Measurements from ENCODE around the gene MVD. TPM values are rescaled to one million over a fixed set of nuclear protein-coding genes. Genes with fewer than 3 reads are reported as not detected.
A peak's percentile ranks its signal among the peaks of the same experiment; 100 is the strongest.

The MVD gene
- total RNA-seq, 1 experiment from 2014 or later, result 38.4 TPM

- Histone ChIP-seq H3K27ac (no peak overlapping the region), H3K36me3 (no peaks in the 10 kb centered on the region; the same call in 1 of the 2 replicates), H3K4me3 (no peak overlapping the region), H3K27me3 (replicated peaks) (no peaks in the 10 kb centered on the region), H3K9me3 (replicated peaks) (no peaks in the 10 kb centered on the region), H3K4me1 (replicated peaks) (peaks cover 10% of the 10 kb centered on the region)
- no peak for DNase-seq (ENCODE audit: low read depth in 1 of 2, low spot score in 2 of 2)
These were observed 2.3 kb upstream of the MVD start for GRCh38 chr16:88665148-88665547.

DNA sequence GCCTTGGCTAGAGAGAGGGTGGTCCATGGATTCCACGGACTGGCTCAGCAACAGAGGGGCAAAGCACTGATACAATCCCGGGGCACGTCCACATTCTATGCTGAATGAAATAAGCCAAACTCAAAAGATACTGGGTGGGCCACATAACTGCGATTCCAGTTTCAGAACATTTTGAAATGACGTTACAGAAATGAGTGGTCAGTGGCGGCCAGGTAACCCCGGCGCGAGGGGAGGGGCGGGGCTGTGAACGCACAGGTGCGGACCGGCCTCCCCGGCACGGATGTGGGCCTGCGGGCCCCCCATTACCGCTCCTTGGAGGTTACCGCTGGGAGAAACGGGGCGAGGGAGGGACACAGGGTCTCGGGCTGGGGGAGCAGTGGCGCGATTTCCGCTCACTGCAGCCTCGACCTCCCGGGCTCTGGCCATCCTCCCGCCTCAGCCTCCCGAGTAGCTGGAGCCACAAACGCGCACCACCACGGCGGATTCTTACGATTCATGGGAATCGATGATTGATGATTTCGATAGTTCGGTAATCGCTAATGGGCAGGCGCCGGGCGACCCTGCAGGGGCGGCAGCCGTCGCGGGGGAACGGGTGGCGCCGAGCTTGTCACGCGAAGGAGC, 559 bp downstream of the MVD start:
- H3K9me3 ChIP-seq (replicated peaks), result no peaks in the 10 kb centered on the region
- H3K27ac ChIP-seq, result peak overlapping the region; percentile 39
- H3K4me1 ChIP-seq (replicated peaks), result peaks cover 10% of the 10 kb centered on the region
- no peak for DNase-seq (ENCODE audit: low read depth in 1 of 2, low spot score in 2 of 2)
- H3K4me3 ChIP-seq, result peak overlapping the region; percentile 84
- no peaks in the 10 kb centered on the region for H3K27me3 ChIP-seq (replicated peaks)
- no peaks in the 10 kb centered on the region; the same call in 1 of the 2 replicates for H3K36me3 ChIP-seq

GRCh38 chr16:88661468-88661867, 1.4 kb downstream of the MVD start:
- H3K4me3 ChIP-seq, result no peak overlapping the region
- H3K27me3 ChIP-seq (replicated peaks), result no peaks in the 10 kb centered on the region
- H3K4me1 ChIP-seq (replicated peaks), result peaks cover 10% of the 10 kb centered on the region
- H3K9me3 ChIP-seq (replicated peaks), result no peaks in the 10 kb centered on the region
- DNase-seq (ENCODE audit: low read depth in 1 of 2, low spot score in 2 of 2), result no peak
- H3K36me3 ChIP-seq, result no peaks in the 10 kb centered on the region; the same call in 1 of the 2 replicates
- H3K27ac ChIP-seq, result no peak overlapping the region

DNA sequence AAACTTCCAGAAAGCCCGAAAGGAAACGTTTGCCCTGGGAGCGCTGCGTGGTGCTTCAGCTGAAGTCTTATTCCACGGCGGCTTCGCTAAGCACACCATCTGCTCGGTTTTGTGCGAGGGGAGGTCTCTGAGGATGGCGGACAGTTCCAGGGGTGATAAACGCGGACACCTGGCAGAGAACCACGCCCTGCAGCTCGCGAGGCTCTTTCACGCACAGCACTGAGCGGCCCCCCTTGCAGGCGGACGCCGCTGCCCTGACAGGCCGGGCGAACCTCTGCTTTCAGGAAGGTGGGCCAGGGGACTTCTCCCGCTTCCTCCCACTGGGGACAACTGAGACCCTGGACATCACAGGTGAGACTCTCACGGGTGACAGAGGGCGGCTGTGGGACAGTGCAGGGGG, 3.7 kb downstream of the MVD start:
- Histone ChIP-seq H3K27me3 (replicated peaks) (no peaks in the 10 kb centered on the region), H3K9me3 (replicated peaks) (no peaks in the 10 kb centered on the region), H3K27ac (no peak overlapping the region), H3K4me3 (no peak overlapping the region), H3K36me3 (peaks cover 14% of the 10 kb centered on the region), H3K4me1 (replicated peaks) (peaks cover 10% of the 10 kb centered on the region)
- no peak for DNase-seq (ENCODE audit: low read depth in 1 of 2, low spot score in 2 of 2)

- H3K27me3 ChIP-seq (replicated peaks), result no peaks in the 10 kb centered on the region
- H3K9me3 ChIP-seq (replicated peaks), result no peaks in the 10 kb centered on the region
- no peak for DNase-seq (ENCODE audit: low read depth in 1 of 2, low spot score in 2 of 2)
- H3K4me3 ChIP-seq, result no peak overlapping the region
- H3K36me3 ChIP-seq, result peaks cover 14% of the 10 kb centered on the region
- peaks cover 6% of the 10 kb centered on the region for H3K4me1 ChIP-seq (replicated peaks)
- no peak overlapping the region for H3K27ac ChIP-seq
These were observed 4.2 kb downstream of the MVD start for GRCh38 chr16:88658714-88659113.

DNA sequence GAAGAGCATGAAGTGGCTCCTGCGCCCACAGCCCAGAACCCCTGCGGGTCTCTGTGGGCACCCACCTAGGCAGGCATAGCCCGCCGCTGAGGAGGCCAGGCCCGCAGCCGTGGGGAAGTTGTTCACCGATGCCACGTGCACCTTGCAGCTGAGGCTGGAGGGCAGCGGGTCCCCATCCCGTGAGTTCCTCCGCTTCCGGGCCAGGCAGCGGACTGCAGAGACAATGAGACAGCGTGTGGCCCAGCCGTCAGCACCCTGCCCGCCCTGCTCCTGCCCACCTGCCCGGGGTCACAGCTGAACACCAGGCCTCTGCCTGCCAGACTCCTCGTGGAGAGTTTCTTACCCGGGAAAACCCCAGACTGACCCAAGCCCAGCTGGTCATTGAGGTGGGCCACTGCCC, 5.5 kb downstream of the MVD start:
- Histone ChIP-seq H3K4me3 (no peak overlapping the region), H3K27me3 (replicated peaks) (no peaks in the 10 kb centered on the region), H3K36me3 (peaks cover 14% of the 10 kb centered on the region), H3K9me3 (replicated peaks) (no peaks in the 10 kb centered on the region), H3K27ac (no peak overlapping the region), H3K4me1 (replicated peaks) (peaks cover 5% of the 10 kb centered on the region)
- DNase-seq (ENCODE audit: low read depth in 1 of 2, low spot score in 2 of 2), result no peak

DNA sequence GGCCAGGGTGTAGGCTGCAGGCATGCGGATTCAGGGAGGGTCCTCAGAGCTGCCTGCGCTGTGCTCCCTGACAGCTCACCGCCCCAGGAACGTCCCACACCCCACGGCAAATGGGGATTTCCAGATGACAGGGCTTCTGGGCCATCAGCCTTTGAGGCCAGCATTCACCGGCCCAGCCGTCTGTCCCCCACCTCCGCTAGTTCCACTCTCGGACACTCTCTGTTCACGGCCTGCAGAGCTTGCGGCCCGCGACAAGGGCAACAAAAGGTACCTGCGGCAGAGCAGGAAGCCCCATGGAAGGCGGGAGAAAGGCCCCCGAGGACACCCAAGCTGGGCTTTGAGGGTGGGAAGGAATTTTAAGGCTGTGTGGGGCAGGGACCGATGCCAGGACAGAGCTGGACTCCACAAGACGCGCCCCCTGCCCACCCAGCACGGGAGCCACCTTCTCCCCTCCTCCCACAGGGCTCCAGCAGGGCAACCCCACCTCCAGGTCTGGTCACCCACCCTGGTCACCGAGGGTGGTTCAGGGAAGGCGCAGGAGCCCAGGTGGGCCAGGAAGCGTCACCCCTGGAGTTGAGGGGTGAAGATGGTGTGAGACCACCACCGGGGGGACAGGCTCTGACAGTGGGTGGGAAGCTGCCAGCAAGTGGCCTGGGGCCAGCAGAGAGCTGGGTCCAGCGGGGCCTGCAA, 6.5 kb downstream of the MVD start:
- peaks cover 14% of the 10 kb centered on the region for H3K36me3 ChIP-seq
- no peaks in the 10 kb centered on the region for H3K9me3 ChIP-seq (replicated peaks)
- no peak overlapping the region for H3K4me3 ChIP-seq
- DNase-seq (ENCODE audit: low read depth in 1 of 2, low spot score in 2 of 2), result no peak
- H3K27ac ChIP-seq, result no peak overlapping the region
- no peaks in the 10 kb centered on the region for H3K27me3 ChIP-seq (replicated peaks)
- H3K4me1 ChIP-seq (replicated peaks), result no peaks in the 10 kb centered on the region

GRCh38 chr16:88655733-88656281, 7.1 kb downstream of the MVD start:
- no peak overlapping the region for H3K27ac ChIP-seq
- no peaks in the 10 kb centered on the region for H3K27me3 ChIP-seq (replicated peaks)
- no peaks in the 10 kb centered on the region for H3K9me3 ChIP-seq (replicated peaks)
- H3K4me1 ChIP-seq (replicated peaks), result no peaks in the 10 kb centered on the region
- H3K36me3 ChIP-seq, result peaks cover 14% of the 10 kb centered on the region
- H3K4me3 ChIP-seq, result no peak overlapping the region
- no peak for DNase-seq (ENCODE audit: low read depth in 1 of 2, low spot score in 2 of 2)

DNA sequence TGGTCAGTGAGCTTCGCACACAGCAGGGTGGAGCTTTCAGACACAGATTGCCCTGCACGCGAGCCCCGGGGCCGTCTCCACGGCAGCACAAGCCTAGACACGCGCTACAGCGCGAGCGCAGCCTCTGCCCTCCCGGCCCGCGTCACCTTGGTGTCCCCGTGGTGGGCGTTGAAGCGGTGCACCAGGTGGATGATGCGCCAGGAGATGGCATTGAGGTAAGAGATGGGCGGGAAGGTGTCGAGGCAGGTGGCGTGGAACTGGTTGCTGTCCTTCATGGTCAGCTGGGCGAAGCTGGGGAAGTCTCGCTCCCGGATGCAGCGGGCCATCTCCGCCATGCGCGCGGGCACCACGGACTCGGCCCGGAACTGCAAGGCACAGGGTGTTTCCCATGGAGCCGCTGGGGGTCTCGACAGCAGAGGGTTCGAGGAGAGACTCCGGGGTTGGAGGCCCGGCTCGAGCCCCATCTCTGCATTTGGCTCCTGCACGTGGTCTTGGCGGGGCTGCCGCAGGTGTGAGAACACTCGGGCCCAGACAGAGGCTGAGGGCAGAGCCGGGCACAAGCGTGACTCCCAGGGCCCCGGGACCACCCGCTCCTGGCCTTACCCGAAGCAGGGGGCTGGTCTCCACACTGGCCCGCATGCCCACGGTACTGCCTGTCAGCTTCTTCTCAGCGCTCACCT, 7.7 kb downstream of the MVD start:
- Histone ChIP-seq H3K36me3 (peaks cover 14% of the 10 kb centered on the region), H3K4me1 (replicated peaks) (no peaks in the 10 kb centered on the region), H3K27me3 (replicated peaks) (no peaks in the 10 kb centered on the region), H3K9me3 (replicated peaks) (no peaks in the 10 kb centered on the region), H3K27ac (no peak overlapping the region), H3K4me3 (no peak overlapping the region)
- no peak for DNase-seq (ENCODE audit: low read depth in 1 of 2, low spot score in 2 of 2)

DNA sequence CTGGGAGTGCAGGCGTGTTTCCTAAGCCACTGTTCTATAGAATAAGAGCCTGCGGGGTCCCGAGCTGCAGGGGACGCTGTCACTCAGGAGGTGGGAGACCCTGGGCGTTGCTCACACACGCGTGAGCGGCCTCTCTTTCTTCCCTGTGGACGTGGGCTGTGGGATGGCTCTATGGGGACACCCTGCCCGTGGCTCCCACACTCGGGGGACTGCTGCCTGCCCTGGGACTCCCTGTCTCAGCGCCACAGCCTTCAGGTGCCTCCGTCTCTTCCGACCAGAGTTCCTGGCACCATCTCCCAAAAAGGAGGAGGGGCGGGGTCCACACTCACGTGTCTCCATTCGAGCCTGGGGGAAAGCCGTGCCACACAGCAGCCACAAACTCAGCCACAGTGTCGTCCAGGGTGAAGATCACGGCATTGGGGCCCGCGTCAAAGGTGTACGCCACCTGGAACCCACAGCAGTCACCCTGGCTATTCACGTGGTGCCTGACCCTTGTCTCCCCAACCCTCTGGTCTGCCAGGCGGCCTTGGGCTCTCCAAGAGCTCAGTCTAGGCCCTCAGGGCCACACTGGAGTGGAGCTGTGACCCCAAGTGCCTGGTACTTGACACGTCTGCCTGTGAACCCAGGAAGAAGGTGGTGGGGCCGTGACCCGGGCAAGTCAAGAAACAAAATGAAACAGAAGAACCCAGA, 8.4 kb downstream of the MVD start:
- H3K27me3 ChIP-seq (replicated peaks), result no peaks in the 10 kb centered on the region
- H3K4me1 ChIP-seq (replicated peaks), result no peaks in the 10 kb centered on the region
- H3K4me3 ChIP-seq, result no peak overlapping the region

GRCh38 chr16:88653596-88654362, 9.1 kb downstream of the MVD start:
- no peak overlapping the region for H3K27ac ChIP-seq
- H3K27me3 ChIP-seq (replicated peaks), result no peaks in the 10 kb centered on the region
- no peak for DNase-seq (ENCODE audit: low read depth in 1 of 2, low spot score in 2 of 2)
- no peaks in the 10 kb centered on the region for H3K9me3 ChIP-seq (replicated peaks)
- H3K4me1 ChIP-seq (replicated peaks), result no peaks in the 10 kb centered on the region
- H3K4me3 ChIP-seq, result no peak overlapping the region
- peaks cover 14% of the 10 kb centered on the region for H3K36me3 ChIP-seq

More for the DNA sequence above, 8.4 kb downstream of the MVD start:
- DNase-seq (ENCODE audit: low read depth in 1 of 2, low spot score in 2 of 2), result no peak
- H3K36me3 ChIP-seq, result peaks cover 14% of the 10 kb centered on the region
- no peak overlapping the region for H3K27ac ChIP-seq
- H3K9me3 ChIP-seq (replicated peaks), result no peaks in the 10 kb centered on the region

- H3K4me3 ChIP-seq, result no peak overlapping the region
- DNase-seq (ENCODE audit: low read depth in 1 of 2, low spot score in 2 of 2), result no peak
- no peak overlapping the region for H3K27ac ChIP-seq
- no peaks in the 10 kb centered on the region for H3K9me3 ChIP-seq (replicated peaks)
- H3K27me3 ChIP-seq (replicated peaks), result no peaks in the 10 kb centered on the region
- H3K4me1 ChIP-seq (replicated peaks), result no peaks in the 10 kb centered on the region
- H3K36me3 ChIP-seq, result peaks cover 14% of the 10 kb centered on the region
These were observed 9.8 kb downstream of the MVD start for GRCh38 chr16:88653101-88653500.

DNA sequence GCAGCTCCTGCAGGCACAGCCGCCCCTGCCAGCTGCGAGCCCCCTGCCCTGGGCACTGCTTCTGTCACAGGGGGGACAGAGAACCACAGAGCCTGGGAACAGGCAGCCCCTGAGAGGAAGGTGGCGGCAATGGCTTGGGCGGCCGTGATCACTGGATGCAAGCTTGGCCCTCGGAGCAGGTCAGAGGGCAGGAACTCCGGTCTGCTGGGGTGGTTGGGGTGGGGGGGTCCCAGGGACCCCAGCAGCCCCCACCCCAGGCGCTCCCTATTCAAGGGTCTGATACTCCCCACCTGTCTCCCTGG, 10.2 kb downstream of the MVD start:
- Histone ChIP-seq H3K4me1 (replicated peaks) (no peaks in the 10 kb centered on the region), H3K4me3 (no peak overlapping the region), H3K27ac (no peak overlapping the region), H3K36me3 (peaks cover 14% of the 10 kb centered on the region), H3K27me3 (replicated peaks) (no peaks in the 10 kb centered on the region), H3K9me3 (replicated peaks) (no peaks in the 10 kb centered on the region)
- no peak for DNase-seq (ENCODE audit: low read depth in 1 of 2, low spot score in 2 of 2)

Measured in SJSA1 (cell line).